Measurements from ENCODE around the gene SZRD1.
"Not testable (repeated sequence)": the region's sequence is repeated elsewhere in the genome, so short reads cannot be mapped to it uniquely, and the experiment has no call there.

The SZRD1 gene

GRCh38 chr1:16366722-16367257, at the start of gene SZRD1:
TSS of gene SZRD1 (plus strand) at chr1:16367242. CDS start at chr1:16367258, 16 bp downstream.
- peak; percentile 91 to 93 (median 92) for DNase-seq (ENCODE audit: low read depth in 2 of 3, low spot score in 1 of 3)

- no peak for DNase-seq (ENCODE audit: low read depth in 2 of 3, low spot score in 1 of 3)
Measured at GRCh38 chr1:16318555-16318954, 48.5 kb upstream of the SZRD1 start.

- no peak for DNase-seq (ENCODE audit: low read depth in 2 of 3, low spot score in 1 of 3)
Measured at GRCh38 chr1:16321176-16321867, 45.7 kb upstream of the SZRD1 start.

- DNase-seq (ENCODE audit: low read depth in 2 of 3, low spot score in 1 of 3) = no peak
Measured at GRCh38 chr1:16324456-16324890, 42.6 kb upstream of the SZRD1 start.

GRCh38 chr1:16326833-16327404, 40.1 kb upstream of the SZRD1 start:
- no peak for DNase-seq (ENCODE audit: low read depth in 2 of 3, low spot score in 1 of 3)

GRCh38 chr1:16334655-16335340, 32.2 kb upstream of the SZRD1 start:
- no peak for DNase-seq (ENCODE audit: low read depth in 2 of 3, low spot score in 1 of 3)

- DNase-seq (ENCODE audit: low read depth in 2 of 3, low spot score in 1 of 3) = no peak
Measured at GRCh38 chr1:16338961-16339360, 28.1 kb upstream of the SZRD1 start.

- DNase-seq (ENCODE audit: low read depth in 2 of 3, low spot score in 1 of 3) = no peak
Measured at GRCh38 chr1:16340673-16341072, 26.4 kb upstream of the SZRD1 start.

GRCh38 chr1:16342331-16343062, 24.5 kb upstream of the SZRD1 start:
- DNase-seq (ENCODE audit: low read depth in 2 of 3, low spot score in 1 of 3) = no peak

GRCh38 chr1:16343276-16343675, 23.8 kb upstream of the SZRD1 start:
- DNase-seq (ENCODE audit: low read depth in 2 of 3, low spot score in 1 of 3) = not testable (repeated sequence)

- no peak for DNase-seq (ENCODE audit: low read depth in 2 of 3, low spot score in 1 of 3)
Measured at GRCh38 chr1:16348414-16349182, 18.4 kb upstream of the SZRD1 start.

GRCh38 chr1:16349847-16350406, 17.1 kb upstream of the SZRD1 start:
- no peak for DNase-seq (ENCODE audit: low read depth in 2 of 3, low spot score in 1 of 3)

- no peak for DNase-seq (ENCODE audit: low read depth in 2 of 3, low spot score in 1 of 3)
Measured at GRCh38 chr1:16351456-16351993, 15.5 kb upstream of the SZRD1 start.

GRCh38 chr1:16351994-16352841, 14.8 kb upstream of the SZRD1 start, which contains the start of gene FBXO42:
TSS of gene FBXO42 (minus strand) at chr1:16352480. CDS start at chr1:16315418, 37,062 bp downstream.
- peak; percentile 86 to 88 (median 86) for DNase-seq (ENCODE audit: low read depth in 2 of 3, low spot score in 1 of 3)

GRCh38 chr1:16352842-16353535, 14.1 kb upstream of the SZRD1 start:
- no peak for DNase-seq (ENCODE audit: low read depth in 2 of 3, low spot score in 1 of 3)

GRCh38 chr1:16354619-16355018, 12.4 kb upstream of the SZRD1 start:
- no peak for DNase-seq (ENCODE audit: low read depth in 2 of 3, low spot score in 1 of 3)

GRCh38 chr1:16356867-16357266, 10.2 kb upstream of the SZRD1 start:
- DNase-seq (ENCODE audit: low read depth in 2 of 3, low spot score in 1 of 3) = no peak

- not testable (repeated sequence) for DNase-seq (ENCODE audit: low read depth in 2 of 3, low spot score in 1 of 3)
Measured at GRCh38 chr1:16365146-16365498, 1.9 kb upstream of the SZRD1 start.
